DND-41 (cell line): ENCODE measurements around the gene KRT6C.

Experiments used
- ATAC-seq: fragments of 200-7000 bp; cut with Tn5 transposase; 3 replicates; pipeline ENCODE4 v1.9.1; 2021; ENCODE audit warnings: low read depth; ENCODE audit not compliant: insufficient read depth
- DNase-seq: peaks from one replicate; pipeline ENCODE4 v3.0.0-alpha.2; 2020
- H2AFZ ChIP-seq: 2 replicates; pipeline ENCODE4 v1.6.0; 2012; ENCODE audit warnings: low read depth, low read length
- H3K27ac ChIP-seq: 2 replicates; pipeline ENCODE4 v1.5.1; 2012; ENCODE audit warnings: low read length, inconsistent platforms
- H3K27me3 ChIP-seq: fragments of 200-600 bp; sonication (generic); 2 replicates; pipeline ENCODE4 v1.6.0; 2012; ENCODE audit warnings: low read length, mild to moderate bottlenecking, inconsistent platforms; ENCODE audit not compliant: insufficient read depth, poor library complexity
- H3K36me3 ChIP-seq: 2 replicates; pipeline ENCODE4 v1.5.1; 2012; ENCODE audit warnings: low read length, inconsistent platforms; ENCODE audit not compliant: insufficient read depth
- H3K4me1 ChIP-seq: 2 replicates; pipeline ENCODE4 v1.5.1; 2012; ENCODE audit warnings: mild to moderate bottlenecking, low read length; ENCODE audit not compliant: insufficient read depth
- H3K4me2 ChIP-seq: 2 replicates; pipeline ENCODE4 v1.6.0; 2012; ENCODE audit warnings: mild to moderate bottlenecking, moderate library complexity, low read length, inconsistent platforms; ENCODE audit not compliant: insufficient read depth
- H3K4me3 ChIP-seq, 2 experiments: fragments of 200-600 bp in 1 of 2; shearing (Covaris generic) in 1 of 2; 2 replicates each; pipeline ENCODE4 v1.5.1; 2012 to 2016; ENCODE audit warnings: inconsistent platforms in 2 of 2, low read length in 2 of 2, mild to moderate bottlenecking in 2 of 2, low read depth in 1 of 2, moderate library complexity in 1 of 2
- H3K79me2 ChIP-seq: 2 replicates; pipeline ENCODE4 v1.6.0; 2012; ENCODE audit warnings: low read length, inconsistent platforms; ENCODE audit not compliant: insufficient read depth
- H3K9ac ChIP-seq: 2 replicates; pipeline ENCODE4 v1.6.0; 2012; ENCODE audit warnings: low read depth, mild to moderate bottlenecking, inconsistent platforms, low read length, moderate library complexity
- H3K9me3 ChIP-seq: 2 replicates; pipeline ENCODE4 v1.5.1; 2012; ENCODE audit warnings: low read length, moderate library complexity, mild to moderate bottlenecking, inconsistent platforms; ENCODE audit not compliant: insufficient read depth, severe bottlenecking
- H4K20me1 ChIP-seq: 2 replicates; pipeline ENCODE4 v1.6.0; 2012; ENCODE audit warnings: low read length; ENCODE audit not compliant: insufficient read depth
- CTCF ChIP-seq: IDR thresholded peaks from 2 replicates; pipeline ENCODE4 v1.5.1; 2012; ENCODE audit warnings: borderline replicate concordance, low read length, moderate library complexity, mild to moderate bottlenecking; ENCODE audit not compliant: poor library complexity, severe bottlenecking; ENCODE audit errors: extremely low read depth
- EZH2 ChIP-seq: IDR thresholded peaks from 3 replicates; pipeline ENCODE4 v1.6.1; 2012; ENCODE audit warnings: borderline replicate concordance, low read depth, mild to moderate bottlenecking, moderate library complexity, low read length, inconsistent platforms; ENCODE audit not compliant: severe bottlenecking

The KRT6C gene

DNA sequence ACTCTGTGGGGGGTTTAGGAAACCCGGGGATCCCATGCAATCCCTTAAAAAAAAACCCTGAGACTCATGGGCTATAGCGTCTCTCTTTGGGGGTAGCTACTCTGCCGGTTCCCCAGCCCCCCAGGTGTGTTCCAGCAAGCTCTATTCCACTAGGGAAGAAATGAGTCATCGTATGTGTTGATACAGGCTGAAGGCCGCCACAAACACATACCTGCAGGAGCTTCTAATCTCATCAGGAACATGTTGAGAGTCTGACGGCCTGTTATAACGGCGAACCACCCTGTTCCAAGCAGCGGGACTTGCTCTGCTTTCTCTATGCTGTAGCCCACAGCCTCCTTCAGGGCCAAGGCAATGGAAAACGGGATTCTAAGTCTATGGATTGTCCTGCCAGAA is 47.6 kb upstream of the KRT6C start:
- H3K4me3 ChIP-seq = no peak overlapping the region
- no peak overlapping the region for H3K9ac ChIP-seq
- no peak for ATAC-seq
- H3K9me3 ChIP-seq = no peaks in the 10 kb centered on the region
- TF ChIP-seq CTCF = no peak
- no peak for TF ChIP-seq EZH2
- H3K27ac ChIP-seq = no peak overlapping the region
- no peak overlapping the region for H2AFZ ChIP-seq
- H3K4me2 ChIP-seq = no peak overlapping the region
- peaks cover 13% of the 10 kb centered on the region for H3K27me3 ChIP-seq
- DNase-seq = no peak
- no peaks in the 10 kb centered on the region; the same call in 1 of the 2 replicates for H4K20me1 ChIP-seq
- no peaks in the 10 kb centered on the region for H3K36me3 ChIP-seq
- H3K4me1 ChIP-seq = no peaks in the 10 kb centered on the region
- H3K79me2 ChIP-seq = no peaks in the 10 kb centered on the region

GRCh38 chr12:52519826-52520662 is 46.4 kb upstream of the KRT6C start, which contains the start of gene KRT5:
KRT5 (minus strand) TSS chr12:52520394; CDS start chr12:52520296, 98 bp downstream.
- no peaks in the 10 kb centered on the region for H3K4me1 ChIP-seq
- no peak within 1 kb of the TSS for H3K4me3 ChIP-seq
- no peak for DNase-seq
- H3K27me3 ChIP-seq = peaks cover 13% of the 10 kb centered on the region
- H4K20me1 ChIP-seq = no peaks in the 10 kb centered on the region
- no peak within 1 kb of the TSS for H2AFZ ChIP-seq
- ATAC-seq = no peak
- H3K27ac ChIP-seq = no peak within 1 kb of the TSS
- H3K79me2 ChIP-seq = no peaks in the 10 kb centered on the region
- H3K9ac ChIP-seq = no peak within 1 kb of the TSS
- no peaks in the 10 kb centered on the region for H3K36me3 ChIP-seq
- TF ChIP-seq CTCF (no peak), EZH2 (no peak)
- H3K4me2 ChIP-seq = no peak within 1 kb of the TSS
- no peaks in the 10 kb centered on the region for H3K9me3 ChIP-seq

- no peaks in the 10 kb centered on the region for H4K20me1 ChIP-seq
- no peak overlapping the region for H3K4me2 ChIP-seq
- no peak for ATAC-seq
- no peaks in the 10 kb centered on the region for H3K36me3 ChIP-seq
- no peak overlapping the region for H2AFZ ChIP-seq
- no peaks in the 10 kb centered on the region for H3K79me2 ChIP-seq
- H3K4me1 ChIP-seq = no peaks in the 10 kb centered on the region
- H3K9ac ChIP-seq = no peak overlapping the region
- H3K27ac ChIP-seq = no peak overlapping the region
- TF ChIP-seq CTCF (no peak), EZH2 (no peak)
- H3K4me3 ChIP-seq = no peak overlapping the region
- no peaks in the 10 kb centered on the region for H3K9me3 ChIP-seq
- H3K27me3 ChIP-seq = peaks cover 13% of the 10 kb centered on the region
- no peak for DNase-seq
Observed at GRCh38 chr12:52519387-52519703, 45.7 kb upstream of the KRT6C start.
